NCI-H146 treated with DMSO at 0.1 percent for 48 hours (cell line): Measurements from ENCODE around the gene PHACTR3.

Experiments
- DNase-seq: peaks from one replicate; lab custom pipeline; 2025; ENCODE audit not compliant: unreplicated experiment; lab: John Stamatoyannopoulos, UW

Gene PHACTR3

DNA sequence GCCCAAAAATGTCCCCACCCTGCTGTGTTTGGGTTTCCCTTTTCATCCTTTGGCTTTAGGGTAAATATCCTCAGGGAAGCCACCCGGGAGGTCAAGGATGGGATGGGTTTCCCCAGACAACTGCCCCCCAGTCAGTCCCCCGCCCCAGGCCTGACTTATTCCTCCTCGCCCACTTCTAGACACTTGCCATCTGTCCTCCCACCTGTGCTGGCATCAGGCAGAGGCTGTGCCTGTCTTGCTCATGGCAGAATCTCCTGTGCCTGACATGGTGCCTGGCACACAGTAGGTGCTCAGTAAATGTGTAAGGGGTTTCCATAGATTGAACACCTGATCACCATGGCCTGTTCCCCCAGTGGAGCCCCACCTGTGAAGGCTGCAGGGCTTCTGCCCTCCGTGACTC is 141.8 kb downstream of the PHACTR3 start:
- DNase-seq = no peak

DNA sequence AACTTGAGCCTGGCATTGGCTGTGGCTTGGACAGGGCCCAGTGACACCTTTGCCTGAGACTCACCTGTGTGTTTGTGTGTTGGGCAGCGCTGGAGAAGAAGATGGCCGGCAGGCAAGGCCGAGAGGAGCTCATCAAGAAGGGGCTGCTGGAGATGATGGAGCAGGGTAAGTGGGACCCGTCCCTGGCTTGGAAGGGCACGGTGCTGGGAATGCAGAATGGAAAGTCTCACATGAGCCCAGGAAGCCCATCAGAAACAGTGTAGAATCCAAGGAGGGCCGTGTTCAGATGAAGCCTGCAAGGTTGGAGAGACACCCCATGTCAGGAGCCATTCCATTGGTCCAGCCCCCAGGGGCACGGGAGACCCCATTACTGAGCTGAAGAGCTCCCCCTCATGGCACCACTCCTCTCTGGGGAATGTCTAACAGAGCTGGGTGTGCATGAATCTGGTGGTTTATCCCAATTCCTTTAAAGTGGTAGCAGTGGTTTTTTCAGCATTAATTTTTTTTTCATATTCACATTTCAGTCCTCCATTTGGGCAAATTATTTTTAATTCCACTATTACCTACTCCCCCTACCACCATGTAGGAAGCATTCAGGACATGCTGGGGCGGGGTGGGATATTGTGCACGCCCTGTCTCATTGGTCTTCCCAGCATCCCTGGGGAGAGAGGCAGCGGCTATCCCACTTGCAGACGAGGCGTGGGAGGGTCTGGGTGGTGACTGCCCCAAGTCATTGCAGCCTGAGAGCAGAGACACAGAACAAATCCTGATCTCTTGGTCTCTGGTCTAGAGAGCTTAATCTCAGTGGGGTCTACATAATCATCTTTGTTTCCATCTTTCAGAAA is 143.6 kb downstream of the PHACTR3 start:
- no peak for DNase-seq

DNA sequence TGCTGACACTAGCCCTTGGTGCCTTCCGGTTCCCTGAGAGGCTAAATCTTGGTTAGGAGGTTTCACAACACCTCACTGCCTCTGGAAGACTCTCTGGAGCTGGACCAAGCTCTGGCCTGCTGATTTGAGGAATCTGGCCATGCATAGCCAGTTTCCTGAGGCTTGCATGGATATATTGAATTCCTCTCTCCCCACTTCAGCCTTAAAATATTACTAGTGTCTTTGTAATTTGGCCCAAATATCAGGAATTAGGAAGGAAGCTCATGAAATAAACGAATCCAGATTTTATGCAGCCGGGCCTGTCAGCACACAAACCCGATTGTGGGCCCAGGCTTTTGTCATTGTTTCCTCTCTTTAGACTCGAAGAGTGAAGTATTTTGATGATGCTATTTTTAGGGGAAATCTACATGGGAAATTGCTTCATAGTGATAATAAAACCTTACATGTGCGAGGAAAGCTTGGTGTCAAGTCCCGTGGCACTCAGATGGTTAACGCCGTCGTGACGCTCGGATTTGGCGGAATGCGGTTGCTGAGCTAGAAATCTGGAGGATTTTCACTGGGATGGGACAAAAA is 144.4 kb downstream of the PHACTR3 start:
- no peak for DNase-seq

DNA sequence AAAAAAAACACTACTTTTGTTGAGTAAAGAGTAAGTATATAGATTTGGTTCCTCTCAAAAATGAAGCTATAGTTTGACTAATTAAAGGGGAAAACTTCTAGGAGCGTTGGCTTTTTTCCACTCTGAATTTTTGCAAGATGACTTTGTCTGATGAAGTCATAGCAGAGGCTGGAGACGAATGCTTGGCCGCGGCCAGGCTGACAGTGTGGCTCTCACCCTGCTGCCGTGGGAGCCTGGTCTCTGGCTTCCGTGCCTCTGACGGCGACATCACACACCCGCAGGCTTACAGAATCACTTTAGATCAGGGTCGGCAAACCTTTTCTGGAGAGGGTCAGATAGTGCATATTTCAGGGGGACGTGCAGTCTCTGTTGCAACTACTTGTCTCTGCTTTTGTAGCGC is 145.0 kb downstream of the PHACTR3 start:
- no peak for DNase-seq

DNA sequence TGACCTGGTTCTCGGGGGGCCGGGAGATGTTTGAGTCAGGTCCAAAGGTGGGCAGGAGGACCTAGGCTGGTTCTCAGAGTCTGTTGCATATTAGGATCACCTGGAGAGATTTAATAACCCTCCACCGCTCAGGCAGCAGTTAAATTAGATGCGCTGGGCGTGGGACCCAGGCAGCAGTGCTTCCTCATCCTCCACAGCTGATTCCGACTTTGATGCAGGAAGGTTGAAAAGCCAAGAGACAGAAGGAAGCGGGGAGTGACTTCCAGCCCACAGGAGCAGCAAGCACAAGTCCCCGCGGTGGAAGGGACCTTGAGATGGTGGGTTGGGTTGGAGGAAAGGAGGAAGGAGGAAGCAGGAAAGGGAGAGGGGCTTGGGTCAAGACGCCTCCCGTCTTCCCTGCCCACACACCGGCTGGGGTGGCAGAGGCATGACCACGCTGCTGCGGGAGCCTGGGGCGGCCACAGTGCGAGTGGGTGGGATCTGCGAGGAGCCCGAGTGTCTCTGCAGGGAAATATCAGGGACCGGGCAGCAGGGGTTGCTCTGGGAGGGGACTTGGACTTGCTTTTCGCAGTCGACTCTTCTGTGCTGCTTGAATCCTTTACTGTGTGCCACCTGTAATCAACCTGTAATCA is 146.0 kb downstream of the PHACTR3 start:
- no peak for DNase-seq

DNA sequence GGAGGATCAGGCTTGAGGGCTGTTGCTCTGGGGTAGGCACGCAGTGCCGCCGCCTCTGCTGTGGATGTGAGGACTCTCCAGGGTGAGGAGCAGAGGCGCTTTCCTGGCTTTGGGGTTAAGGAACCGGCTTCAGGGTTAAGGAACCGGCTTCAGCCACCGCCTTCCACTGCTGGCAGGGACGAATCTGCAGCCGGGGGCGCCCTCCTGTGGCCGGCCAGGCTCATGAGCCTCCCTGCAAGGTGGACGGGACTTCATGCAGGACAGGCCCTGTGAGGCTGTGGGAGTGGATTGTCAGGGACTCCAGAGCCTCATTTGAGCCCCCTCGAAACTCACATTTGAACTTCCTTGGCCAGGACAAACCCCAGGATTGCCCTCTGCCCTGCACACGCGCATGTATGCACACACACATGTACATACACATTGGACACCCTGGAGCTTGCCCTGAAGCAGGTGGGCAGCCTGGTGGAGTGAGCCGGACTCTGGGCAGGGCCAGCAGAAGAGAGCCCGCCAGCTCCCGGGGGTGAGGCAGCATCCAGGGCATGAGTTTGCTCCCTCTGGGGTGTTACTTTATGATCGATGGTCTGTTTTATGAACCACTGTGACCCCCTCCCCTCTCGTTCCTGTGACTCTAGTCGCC is 146.9 kb downstream of the PHACTR3 start:
- DNase-seq = no peak

DNA sequence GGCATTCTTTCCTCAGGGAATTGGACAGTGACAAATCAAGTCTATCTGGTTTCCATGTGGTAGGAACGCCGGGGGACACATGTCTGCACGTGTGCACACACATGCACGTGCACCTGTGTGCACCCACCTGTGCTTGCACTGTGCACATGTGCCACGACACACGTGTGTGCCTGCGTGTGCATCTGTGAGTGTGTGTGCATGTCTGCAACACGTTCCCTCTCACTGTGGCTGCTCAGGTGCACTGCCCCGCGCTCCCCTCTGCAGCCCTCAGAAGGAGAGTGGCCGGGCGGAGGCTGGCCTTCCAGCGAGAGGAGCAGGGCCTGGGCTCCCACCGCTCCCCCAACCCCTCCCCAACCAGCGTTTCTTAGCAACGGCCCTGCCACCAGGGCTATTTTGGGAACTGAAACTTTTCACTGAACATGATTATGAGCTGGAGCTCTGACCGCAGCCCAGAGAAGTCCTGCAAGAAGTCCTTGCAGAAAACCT is 147.8 kb downstream of the PHACTR3 start:
- DNase-seq = no peak

DNA sequence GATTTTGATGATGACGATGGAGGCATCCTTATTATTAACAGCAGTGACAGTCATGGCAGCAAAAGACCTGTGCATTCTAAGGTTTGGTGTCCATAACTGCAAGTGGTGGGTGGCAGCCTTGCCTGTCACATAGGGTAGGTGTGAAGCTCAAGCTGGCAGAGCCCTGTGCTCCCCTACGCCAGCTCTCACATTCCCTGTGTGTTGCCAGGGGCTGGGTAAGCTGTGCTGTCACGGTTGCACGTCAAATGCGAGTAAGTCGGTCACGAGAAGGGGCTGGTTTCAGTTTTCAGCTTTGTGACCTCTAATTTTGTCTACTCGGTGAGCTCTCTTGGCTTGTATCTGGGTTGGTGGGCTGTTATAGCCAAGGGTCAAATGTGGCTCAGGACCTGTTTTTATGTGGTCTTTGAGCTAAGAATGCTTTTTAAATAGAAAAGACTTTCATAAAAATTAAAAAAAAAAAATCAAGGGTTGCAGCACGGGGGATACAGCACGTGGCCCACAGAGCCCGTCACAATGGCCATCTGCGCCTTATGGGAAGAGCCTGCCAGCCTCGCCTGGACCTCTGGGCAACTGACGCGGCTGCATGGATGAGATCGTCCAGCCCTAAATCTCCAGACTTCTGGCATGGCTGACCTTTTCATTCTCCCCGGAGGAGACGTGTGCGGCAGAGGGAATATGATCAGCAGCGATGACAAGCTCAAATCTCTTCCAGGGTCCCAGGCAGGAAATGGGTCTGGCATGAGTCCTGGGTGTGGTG is 148.5 kb downstream of the PHACTR3 start:
- DNase-seq = no peak

DNA sequence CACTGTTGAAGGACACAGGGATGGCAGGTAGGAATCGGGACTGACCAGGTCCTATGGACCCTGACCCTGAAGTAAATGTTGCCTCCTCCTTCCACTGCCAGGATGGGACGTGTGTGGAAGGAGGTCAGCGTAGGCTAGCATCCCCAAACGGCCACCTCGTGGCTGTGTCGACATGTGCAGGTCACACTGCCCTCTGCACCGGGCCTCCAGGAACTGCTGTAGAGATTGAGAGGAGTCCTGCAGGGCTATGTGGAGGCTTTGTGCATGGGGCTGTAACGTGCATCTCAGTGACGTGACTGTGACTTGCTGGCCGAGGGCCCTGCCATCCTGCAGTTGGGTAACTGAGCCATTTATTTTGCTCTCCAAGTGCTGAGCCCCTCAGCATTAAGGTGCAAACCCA is 149.5 kb downstream of the PHACTR3 start:
- no peak for DNase-seq

DNA sequence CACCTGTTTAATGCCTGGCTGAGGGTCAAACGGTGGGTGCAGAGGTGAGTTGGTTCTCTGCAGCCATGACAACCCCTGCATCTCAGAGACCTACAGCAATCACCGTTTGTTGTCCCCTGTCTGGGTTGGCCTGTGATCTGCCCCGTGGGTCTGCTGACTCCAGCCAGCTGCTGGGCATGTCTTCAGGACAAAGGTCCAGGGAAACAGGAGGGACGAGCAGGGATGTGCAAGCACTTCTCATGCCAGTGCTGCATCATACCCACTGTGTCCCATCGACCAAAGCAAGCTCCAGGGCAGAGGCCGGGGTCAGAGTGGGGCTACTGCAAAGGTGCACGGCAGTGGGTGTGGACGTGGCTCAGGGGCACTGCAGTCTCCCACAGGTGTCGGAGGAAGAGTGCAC is 150.2 kb downstream of the PHACTR3 start:
- no peak for DNase-seq

DNA sequence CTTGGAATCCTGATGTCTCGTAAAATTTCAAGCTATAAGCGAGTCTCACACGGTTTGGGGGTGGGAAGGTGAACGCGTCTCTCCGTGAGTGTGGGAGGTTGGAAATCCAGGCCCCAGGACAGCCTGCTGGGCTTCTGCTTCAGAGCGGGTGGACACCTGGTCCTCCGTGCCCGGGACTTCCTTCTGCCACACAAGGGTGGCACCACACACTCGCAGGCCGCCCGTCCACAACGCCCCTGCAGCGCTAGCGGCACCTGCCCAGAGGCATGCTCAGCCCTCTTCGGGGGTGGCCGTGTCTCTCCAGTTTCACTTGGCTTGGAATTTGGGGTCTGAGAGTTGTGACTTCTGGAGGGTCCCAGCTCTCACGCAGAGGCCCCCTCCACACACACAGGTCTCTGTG is 151.9 kb downstream of the PHACTR3 start:
- no peak for DNase-seq

DNA sequence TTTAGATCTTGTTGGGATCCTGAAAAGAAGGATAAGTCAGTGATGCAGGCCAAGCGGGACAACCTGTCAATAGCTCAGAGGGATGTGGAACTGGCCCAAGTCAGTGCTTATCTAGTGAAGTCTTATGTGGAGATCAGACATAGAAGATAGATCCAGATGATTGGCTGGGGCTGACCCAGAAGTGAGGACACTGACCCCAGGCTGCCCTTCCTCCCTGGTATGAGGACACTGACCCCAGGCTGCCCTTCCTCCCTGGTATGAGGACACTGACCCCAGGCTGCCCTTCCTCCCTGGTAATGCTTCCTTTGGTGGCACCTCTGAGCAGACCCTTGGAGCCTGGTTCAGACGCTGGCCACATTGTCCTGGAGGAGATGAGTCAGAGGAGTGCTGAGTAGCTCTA is 159.7 kb downstream of the PHACTR3 start:
- no peak for DNase-seq

DNA sequence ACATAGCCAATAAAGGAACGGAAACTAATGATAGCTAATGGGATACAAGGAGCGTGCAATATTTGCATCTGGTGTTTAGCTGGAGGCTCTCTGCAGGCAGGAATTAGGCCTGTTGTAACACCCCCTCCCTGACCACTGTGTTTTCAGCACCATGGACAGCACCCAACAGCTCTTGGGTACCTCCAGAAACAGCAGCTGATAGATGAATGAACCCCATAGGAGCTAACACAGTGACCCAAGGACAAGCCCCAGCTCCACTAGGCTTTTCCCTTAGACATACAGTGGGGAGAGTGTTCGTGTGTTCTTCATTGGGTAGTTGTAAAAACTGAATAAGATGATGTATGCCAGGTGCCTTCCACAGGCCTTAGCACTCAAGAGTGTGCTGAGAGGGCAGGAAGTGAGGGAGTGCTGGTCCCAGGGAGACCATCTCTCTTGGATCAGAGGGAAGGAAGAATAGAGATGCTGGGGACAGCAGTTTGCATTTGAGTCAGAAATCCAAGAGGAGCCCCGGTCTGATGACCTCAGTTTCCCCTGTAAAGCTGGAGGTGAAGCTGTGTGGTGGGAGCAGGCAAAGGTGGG is 161.3 kb downstream of the PHACTR3 start:
- no peak for DNase-seq

DNA sequence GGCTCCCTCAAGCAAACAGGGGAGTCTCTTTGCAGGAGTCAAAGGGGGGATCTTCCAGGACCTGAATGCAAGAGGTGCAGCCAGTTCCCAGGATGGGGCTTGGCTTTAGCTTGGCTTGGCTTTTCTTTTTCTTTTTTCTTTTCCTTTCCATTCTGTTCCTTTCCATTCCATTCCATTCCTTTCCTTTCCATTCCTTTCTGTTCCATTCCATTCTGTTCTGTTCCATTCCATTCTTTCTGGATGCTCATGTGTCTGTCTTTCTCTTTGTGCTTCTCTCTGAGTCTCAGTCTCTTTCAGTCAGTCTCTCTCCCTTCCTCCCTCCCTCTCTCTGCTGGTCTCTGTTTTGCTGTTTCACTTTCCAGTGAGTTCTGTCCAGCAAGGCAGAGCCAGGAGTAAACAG is 163.3 kb downstream of the PHACTR3 start:
- DNase-seq = no peak

DNA sequence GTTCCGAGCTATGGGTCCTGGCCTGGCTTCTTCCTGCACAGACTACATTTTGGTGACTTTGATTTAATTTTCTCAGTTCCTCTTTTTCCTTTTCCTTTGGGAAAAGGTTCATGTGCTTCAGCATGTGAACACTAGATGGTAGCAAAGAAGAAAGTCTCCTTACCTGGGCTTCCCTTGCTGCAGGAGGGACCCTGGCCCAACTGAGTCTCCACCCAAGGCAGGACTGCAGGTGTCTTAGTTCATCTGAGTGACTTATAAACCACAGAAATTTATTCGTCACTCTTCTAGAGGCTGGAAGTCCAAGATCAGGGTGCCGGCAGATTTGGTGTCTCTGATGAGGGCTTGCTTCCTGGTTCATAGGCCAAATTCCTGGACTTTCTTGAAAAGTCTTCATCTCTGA is 165.9 kb downstream of the PHACTR3 start:
- DNase-seq = no peak

DNA sequence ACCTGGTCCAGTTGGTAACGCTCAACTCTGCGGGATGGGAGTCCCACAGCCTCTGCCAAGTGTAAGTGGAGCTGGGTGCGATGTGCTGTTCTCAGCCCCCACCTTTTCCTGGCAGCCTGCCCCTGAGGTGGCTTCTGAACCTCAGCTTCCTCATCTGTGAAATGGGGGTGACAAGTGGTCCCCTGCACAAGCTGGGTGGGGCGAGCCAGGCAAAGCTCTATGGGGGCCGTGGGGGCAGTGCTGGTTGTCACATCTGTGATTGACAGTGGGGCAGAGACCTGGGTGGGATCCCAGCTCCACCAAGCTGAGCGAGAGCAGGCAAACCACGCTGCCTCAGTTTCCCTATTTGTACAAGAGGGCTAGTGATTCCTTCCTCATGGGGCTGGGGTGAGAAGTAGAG is 166.5 kb downstream of the PHACTR3 start:
- DNase-seq = no peak

DNA sequence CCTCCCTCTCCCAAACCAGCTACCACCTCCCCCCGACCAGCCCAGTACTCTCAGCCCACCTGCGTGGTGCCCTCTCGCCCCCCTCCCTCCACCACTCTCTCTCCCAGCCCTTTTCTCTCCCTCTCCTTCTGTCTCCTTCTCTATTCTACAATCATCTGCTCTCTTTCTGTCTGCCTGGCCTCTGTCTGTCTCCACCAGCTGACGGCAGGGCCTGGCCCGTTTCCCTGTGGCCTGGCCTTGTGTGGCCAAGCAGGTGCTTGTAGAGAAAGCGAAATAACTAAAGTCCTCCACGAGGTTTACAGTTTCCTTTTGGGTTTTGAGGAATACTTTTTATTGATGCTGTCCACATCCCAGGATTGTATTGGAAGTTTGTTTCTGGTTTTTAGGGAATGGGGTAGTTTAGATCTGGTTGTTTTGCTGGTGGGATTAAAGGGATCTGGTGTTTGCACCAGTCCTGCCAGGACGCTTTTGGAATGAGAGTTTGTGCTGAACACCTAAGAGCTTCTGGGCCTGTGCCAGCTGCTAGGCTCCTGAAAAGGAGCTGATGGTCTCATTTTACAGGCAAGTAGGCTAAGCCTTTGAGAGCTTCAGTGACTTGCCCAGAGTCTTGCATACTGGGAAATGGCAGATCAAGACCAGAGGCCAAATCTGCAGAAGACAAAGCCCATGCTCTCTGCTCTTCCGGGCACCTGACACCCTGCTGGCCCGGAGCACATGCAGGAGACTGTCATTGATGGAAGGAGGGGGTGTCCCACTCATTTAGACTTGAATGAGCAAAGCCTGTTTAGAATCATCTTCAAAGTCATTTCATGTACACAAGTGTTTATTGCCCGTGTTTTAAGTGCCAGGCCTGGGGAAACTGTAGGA is 167.4 kb downstream of the PHACTR3 start:
- no peak for DNase-seq

DNA sequence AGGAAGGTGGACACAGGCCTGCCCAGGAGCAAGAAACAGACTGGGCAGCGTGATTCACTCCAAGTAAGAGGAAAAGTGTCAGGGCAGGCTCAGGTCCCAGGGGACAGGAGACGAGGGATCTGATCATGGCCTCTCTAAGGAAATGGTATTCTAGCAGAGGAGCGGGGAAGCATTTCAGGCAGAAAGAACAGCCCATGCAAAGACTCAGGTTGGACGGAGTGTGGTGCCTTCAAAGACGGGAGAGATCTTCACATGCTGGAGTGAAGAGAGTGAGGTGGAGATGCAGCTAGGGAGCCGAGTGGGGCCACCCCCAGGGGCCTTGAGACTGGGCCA is 168.0 kb downstream of the PHACTR3 start:
- DNase-seq = no peak

DNA sequence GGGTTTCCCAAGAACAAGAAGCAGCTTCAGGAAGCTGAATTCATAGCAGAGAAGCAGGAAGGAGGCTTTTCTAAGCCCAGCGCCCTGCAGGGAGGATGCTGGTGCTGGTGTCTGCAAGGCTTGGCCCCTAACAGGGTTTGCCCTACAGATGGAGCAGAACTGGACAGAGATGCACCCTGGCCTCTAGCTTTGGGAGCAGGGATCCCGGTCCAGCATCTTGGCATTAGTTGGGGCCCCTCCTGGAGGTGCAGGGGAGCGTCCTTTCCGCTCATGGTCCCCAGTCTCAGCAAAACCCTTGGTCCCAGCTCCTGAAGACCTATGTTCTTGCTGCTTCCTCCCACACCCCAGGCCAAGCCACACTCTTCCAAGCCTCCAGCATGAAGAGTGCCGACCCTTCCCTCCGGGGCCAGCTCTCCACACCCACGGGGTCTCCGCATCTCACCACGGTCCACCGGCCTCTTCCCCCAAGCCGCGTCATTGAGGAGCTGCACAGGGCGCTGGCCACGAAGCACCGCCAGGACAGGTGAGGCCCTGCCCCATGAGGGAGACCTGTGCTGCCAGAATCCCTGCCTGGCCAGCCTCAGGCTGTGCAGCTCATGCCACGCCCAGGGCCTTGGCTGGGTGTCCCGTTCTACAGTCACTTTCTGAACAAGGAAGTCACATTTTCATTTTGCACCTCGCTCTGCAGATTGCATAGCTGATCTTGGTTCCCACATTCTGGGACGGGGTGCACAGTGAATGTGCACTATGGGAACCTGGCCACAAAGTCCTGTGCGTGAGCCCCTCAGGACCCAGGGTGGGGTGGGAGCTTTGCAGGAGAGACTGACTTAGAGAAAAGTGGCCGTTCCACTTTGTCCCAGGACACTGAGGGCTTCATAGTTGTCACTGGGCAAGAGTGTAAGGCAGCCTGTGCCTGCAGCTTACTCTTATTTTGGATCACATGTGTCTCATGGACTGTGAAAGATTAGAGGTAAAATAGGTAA is 168.9 kb downstream of the PHACTR3 start:
- no peak for DNase-seq
